GM19238 (cell line): Measurements from ENCODE around the gene ZBTB4.

Experiments used
- DNase-seq: peaks from one replicate; pipeline ENCODE4 v3.0.0; 2011; ENCODE audit warnings: low spot score; ENCODE audit not compliant: insufficient read length

The ZBTB4 gene

DNA sequence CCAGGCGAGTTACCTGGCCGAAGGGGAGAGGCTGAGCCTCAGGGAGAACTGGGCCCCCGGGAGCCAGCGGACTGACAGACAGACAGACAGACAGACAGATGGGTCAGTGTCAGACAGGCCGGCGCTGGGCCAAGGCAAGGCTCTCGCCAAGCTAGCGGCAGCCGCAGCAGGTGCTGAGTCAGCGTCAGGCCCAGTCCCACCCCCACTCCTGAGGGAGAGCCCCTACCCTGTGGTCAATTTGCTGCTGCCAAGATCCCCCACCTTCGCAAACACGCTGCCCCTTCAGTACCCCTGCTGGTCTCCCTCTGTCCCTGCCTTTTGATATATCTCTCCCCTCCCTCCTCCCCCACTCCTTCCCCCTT, 38.6 kb downstream of the ZBTB4 start:
- no peak for DNase-seq

GRCh38 chr17:7440113-7440833, 39.2 kb downstream of the ZBTB4 start:
- DNase-seq, result peak; percentile 47

DNA sequence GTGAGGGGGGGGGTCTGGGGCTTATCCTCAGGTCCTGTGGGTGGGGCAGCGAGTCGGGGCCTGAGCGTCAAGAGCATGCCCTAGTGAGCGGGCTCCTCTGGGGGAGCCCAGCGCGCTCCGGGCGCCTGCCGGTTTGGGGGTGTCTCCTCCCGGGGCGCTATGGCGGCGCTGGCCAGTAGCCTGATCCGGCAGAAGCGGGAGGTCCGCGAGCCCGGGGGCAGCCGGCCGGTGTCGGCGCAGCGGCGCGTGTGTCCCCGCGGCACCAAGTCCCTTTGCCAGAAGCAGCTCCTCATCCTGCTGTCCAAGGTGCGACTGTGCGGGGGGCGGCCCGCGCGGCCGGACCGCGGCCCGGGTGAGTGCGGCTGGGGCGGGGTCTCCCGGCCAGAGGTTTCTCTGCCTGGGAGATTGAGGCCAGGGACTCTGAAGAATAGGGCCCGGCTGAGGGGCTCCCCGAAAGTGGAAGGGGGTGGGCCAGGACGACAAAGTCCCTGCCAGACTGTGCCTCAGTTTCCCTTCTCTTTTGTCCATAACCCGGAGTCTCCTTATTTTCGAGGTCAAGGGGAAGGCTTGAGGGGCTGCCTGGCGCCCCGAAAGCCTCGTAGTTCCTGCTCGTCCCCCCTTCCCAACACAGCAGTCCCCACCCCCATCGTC, 39.8 kb downstream of the ZBTB4 start, which contains the start of gene FGF11:
TSS of gene FGF11 (plus strand) at position 51 of the 651 bp plus-strand sequence. CDS start at position 160, 109 bp downstream.
- no peak for DNase-seq

DNA sequence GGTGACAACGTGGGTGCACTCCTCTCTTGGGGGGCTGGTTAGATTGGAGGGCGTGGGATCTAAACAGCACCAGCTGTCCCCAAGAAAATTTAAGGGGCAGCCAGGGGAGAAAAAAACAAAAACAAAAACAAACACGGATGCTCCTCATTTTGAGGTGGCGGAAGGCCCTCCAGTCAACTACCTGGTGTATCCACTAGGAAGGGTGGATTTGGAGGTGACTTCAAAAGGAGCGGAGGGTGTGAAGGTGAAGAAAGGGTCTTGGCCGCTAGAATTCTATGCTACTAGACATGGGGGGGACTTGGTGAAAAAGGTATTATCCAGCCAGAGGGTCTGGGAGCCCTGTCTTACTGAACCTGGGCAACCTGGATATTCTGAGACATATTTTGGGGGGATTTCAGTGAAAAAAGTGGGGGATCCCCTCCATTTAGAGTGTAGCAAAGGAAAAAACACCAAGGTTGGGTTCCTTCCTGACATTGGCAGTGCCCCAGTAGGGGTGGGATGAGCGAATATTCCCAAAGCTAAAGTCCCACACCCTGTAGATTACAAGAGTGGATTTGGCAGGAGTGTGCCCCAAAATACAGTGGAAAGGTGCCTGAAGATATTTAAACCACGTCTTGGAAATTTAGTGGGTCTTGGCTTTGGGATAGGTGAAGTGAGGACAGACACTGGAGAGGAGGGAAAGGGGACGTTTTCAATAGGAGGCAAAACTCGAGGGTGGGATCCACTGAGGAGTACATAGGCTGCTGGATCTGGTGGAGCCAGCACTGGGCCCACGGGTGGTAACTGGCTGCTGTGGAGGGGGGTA, 40.6 kb downstream of the ZBTB4 start:
- no peak for DNase-seq

- DNase-seq, result no peak
These were observed 41.3 kb downstream of the ZBTB4 start for GRCh38 chr17:7437950-7438614.

GRCh38 chr17:7437369-7437863, 42.0 kb downstream of the ZBTB4 start:
- DNase-seq, result no peak

DNA sequence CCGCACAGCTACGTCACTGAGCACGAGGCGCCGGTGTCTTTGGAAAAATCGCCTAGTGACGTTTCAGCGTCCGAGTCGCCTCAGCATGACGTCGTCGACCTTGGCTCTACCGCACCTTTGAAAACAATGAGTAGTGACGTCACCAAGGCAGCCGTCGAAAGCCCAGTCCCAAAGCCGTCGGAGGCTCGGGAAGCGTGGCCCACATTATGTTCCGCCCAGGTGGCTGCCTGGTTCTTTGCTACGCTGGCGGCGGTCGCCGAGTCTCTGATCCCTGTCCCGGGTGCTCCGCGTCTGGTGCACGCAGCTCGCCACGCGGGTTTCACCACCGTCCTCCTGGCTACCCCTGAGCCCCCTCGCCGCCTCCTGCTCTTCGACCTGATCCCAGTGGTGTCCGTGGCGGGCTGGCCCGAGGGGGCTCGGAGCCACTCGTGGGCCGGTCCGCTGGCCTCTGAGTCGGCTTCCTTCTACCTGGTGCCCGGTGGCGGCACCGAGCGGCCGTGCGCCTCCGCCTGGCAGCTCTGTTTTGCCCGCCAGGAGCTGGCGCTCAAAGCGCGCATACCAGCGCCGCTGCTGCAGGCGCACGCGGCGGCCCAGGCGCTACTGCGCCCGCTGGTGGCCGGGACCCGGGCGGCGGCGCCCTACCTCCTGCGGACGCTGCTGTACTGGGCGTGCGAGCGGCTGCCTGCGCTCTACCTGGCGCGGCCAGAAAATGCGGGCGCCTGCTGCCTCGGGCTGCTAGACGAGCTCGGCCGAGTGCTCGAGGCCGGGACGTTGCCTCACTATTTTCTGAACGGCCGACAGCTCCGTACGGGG, 42.7 kb downstream of the ZBTB4 start:
- peak; percentile 74 for DNase-seq

DNA sequence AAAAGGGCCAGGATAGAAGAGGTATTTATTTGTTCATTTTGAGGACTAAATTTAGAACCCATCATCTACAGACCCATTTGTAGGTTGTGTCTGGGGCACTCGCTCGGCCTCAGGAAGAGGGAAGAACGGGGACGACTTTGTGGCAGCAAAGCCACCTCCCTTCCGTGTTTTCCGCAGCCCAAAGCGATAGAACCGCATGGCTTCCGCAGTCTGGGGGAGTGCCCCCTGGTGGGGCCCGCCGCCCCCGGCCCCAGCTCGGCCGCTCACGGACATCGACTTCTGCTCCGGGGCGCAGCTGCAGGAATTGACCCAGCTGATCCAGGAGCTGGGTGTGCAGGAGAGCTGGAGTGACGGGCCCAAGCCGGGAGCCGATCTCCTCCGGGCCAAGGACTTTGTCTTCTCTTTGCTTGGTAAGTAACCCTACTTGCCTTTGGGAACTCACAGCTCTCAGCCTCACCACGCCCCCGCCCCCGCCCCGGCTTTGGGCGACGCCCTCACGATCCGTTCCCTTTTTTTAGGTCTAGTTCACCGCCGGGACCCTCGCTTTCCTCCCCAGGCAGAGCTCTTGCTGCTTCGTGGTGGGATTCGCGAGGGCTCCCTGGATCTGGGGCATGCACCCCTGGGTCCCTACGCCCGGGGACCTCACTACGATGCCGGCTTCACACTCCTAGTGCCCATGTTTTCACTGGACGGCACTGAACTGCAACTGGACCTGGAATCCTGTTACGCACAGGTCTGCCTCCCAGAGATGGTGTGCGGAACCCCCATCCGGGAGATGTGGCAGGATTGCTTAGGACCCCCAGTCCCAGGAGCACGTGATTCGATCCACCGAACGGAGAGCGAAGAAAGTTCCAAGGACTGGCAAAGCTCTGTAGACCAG, 43.5 kb downstream of the ZBTB4 start:
- DNase-seq, result peak; percentile 44

GRCh38 chr17:7432296-7432695, 47.1 kb downstream of the ZBTB4 start:
- DNase-seq, result no peak

DNA sequence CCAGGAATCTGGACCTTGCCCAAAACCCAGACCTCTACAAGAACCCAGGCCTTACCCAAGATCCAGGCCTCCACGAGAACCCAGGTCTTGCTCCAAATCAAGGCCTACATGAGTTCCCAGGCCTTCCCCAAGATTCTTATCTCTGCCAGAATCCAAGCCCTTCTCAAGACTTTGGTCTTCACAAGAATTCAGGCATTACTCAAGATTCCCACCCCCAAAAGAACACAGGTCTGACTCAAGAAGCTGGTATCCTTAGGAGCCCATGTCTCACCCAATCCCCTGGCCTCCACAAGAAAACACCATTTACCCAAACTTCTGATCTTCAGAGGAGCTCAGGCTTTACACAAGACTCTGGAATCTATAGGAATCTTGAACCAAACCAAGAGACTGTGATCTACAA, 48.2 kb downstream of the ZBTB4 start:
- no peak for DNase-seq

DNA sequence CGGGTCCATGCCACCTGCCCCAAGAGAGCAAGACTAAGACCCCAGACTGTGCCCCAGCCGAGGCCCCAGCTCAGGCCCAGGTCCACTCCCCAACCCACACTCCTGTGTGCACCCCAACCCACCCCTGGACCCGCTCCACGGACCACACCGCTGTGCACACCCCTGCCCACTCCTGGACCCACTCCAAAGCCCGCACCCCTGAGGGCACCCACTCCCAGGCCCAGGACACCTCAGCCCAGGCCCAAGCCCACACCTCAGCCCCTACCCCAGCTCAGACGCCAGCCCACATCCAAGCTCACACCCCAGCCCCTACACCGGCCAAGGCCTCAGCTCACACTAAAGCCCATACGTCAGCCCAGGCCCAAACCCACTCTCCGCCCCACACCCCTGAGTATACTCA, 49.7 kb downstream of the ZBTB4 start:
- no peak for DNase-seq

DNA sequence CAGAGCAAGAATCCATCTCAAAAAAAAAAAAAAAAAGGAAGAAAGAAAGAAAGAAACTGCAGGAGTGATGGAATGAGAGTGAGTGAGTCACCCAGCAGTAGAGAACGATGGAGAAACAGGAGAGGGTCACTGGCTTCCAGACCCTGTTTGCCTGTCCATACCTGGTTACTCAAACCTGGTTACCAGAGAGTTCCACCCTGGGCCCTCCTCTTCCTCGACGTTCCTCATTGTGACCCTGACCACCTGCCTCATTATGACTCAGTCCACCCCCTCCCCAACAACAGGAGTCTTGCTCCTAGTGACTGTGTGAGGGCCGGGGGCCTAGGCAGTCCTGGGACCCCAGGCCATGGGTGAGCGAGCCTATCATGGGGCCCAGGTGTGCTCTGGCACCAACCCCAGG, 50.9 kb downstream of the ZBTB4 start, which contains the start of gene SPEM3:
TSS of gene SPEM3 (plus strand) at position 301 of the 400 bp plus-strand sequence. CDS start at position 347, 46 bp downstream.
- no peak for DNase-seq

GRCh38 chr17:7427549-7427948, 51.9 kb downstream of the ZBTB4 start:
- DNase-seq, result no peak

DNA sequence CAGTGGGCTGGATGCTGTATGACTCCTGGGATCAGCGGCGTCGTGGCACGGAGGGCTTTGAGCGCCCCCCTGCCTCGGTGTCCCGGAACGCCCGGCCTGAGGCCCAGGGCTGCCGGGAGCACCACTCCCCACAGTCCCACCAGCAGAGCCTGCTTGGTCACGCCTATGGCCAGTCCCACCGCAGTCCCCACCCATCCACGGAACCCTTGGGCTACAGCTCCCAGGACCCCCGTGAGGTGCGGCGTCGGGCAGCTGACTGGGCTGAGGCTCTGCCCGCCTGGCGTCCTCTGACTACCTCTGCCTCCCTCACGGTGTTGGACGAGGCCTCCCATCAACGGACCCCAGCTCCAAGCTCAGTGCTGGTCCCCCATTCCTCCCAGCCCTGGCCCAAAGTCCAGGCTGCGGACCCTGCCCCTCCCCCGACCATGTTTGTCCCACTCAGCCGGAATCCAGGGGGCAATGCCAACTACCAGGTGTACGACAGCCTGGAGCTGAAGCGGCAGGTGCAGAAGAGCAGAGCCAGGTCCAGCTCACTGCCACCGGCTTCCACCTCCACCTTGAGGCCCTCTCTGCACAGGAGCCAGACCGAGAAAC, 52.4 kb downstream of the ZBTB4 start:
- no peak for DNase-seq

- DNase-seq, result no peak
These were observed 53.1 kb downstream of the ZBTB4 start for GRCh38 chr17:7426203-7426863.

GRCh38 chr17:7425756-7426155, 53.7 kb downstream of the ZBTB4 start:
- no peak for DNase-seq

- DNase-seq, result no peak
These were observed 54.1 kb downstream of the ZBTB4 start, which contains the start of gene SPEM2 for GRCh38 chr17:7425316-7425715. TSS of gene SPEM2 (plus strand) at chr17:7425616. CDS start at chr17:7425689, 73 bp downstream.

GRCh38 chr17:7423679-7424078, 55.8 kb downstream of the ZBTB4 start:
- DNase-seq, result no peak
